Measurements from ENCODE around the gene CDH22. TPM values are rescaled to one million over a fixed set of nuclear protein-coding genes. Genes with fewer than 3 reads are reported as not detected.

The CDH22 gene
- total and polyA plus RNA-seq, 2 experiments from 2014 or later = 0.08 to 0.10 TPM

DNA sequence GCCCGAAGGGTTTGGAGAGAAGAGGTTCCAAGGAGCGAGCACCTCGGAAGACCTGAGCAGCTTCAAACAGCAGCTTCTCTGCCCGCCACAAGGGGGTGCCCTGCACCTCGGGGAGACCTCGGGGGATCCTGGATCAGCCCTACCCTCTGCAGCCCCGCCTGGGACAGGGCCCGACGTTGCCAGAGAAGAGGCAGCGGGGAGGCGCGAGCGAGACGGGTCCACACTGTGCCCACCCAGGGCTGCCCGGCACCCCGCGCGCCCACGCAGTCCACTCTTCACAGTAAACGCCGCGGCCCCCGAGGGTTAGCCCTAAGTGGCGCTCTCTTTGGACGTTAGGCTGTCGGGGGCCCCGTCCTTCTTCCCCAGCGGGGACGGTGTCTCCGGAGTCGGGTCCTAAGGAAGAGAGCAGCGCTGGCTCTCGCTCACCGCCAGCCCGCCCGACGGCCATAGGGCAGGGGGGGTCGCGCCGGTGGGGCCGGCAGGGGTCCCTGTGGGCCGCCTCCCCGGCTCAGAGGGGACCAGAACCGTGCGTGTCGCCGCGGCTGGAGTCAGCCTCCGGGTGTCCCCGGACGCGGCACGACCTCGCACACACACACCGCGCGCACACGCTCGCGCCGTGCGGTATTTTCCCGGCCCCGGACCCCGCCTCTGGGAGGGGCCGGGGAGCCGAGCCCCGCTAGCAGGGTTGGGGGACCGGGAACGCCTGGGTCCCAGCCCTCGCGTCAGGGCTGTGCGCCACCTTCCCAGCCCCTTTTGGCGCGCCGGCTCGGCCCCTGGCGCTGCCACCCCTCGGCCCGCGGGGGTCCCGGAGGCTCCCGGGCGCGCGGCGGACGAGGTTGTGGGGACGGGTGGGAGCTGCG is 929 bp downstream of the CDH22 start:
- H3K36me3 ChIP-seq (ENCODE audit: insufficient read depth) = no peaks in the 10 kb centered on the region
- peaks cover 63% of the 10 kb centered on the region for H3K27me3 Mint-ChIP-seq (ENCODE audit: insufficient read depth, low read depth, poor library complexity)
- H3K9me3 Mint-ChIP-seq = no peaks in the 10 kb centered on the region; the same call in 2 of the 3 replicates
- peaks cover 10% of the 10 kb centered on the region for H3K4me1 Mint-ChIP-seq
- peaks cover 9% of the 10 kb centered on the region; the same call in 1 of the 2 replicates for H4K20me1 ChIP-seq (replicated peaks; ENCODE audit: insufficient read depth)
- ATAC-seq (peak; percentile 88), DNase-seq (ENCODE audit: low spot score) (peak; percentile 92)
- H2AFZ ChIP-seq = peak overlapping the region; percentile 96
- H3K36me3 Mint-ChIP-seq (ENCODE audit: low read depth) = no peaks in the 10 kb centered on the region; the same call in 2 of the 3 replicates
- peak overlapping the region; percentile 37 for H3K4me3 Mint-ChIP-seq
- 0 out of 2 replicates have a peak, but pooled peaks cover 3% of the 10 kb centered on the region for H3F3A ChIP-seq (replicated peaks; ENCODE audit: low read depth)
- H3K79me2 ChIP-seq (replicated peaks; ENCODE audit: insufficient read depth) = no peaks in the 10 kb centered on the region
- peaks cover 11% of the 10 kb centered on the region; the same call in 1 of the 2 replicates for H3K4me1 ChIP-seq (ENCODE audit: insufficient read depth)
- no peaks in the 10 kb centered on the region for H3K9me2 ChIP-seq (ENCODE audit: insufficient read depth)
- no peak overlapping the region for H3K27ac ChIP-seq (ENCODE audit: low read depth)
- peaks cover 70% of the 10 kb centered on the region for H3K27me3 ChIP-seq (ENCODE audit: insufficient read depth)
- H3K4me3 ChIP-seq = peak overlapping the region; percentile 73
- H3K27ac Mint-ChIP-seq = no peak overlapping the region
- TF ChIP-seq STAT1 (IDR thresholded peaks at IDR 0.05; ENCODE audit: unreplicated experiment) = no peak
- TF ChIP-seq, protein P1, sequence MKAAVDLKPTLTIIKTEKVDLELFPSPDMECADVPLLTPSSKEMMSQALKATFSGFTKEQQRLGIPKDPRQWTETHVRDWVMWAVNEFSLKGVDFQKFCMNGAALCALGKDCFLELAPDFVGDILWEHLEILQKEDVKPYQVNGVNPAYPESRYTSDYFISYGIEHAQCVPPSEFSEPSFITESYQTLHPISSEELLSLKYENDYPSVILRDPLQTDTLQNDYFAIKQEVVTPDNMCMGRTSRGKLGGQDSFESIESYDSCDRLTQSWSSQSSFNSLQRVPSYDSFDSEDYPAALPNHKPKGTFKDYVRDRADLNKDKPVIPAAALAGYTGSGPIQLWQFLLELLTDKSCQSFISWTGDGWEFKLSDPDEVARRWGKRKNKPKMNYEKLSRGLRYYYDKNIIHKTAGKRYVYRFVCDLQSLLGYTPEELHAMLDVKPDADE (IDR thresholded peaks at IDR 0.05) = no peak
- TF ChIP-seq, protein P2, sequence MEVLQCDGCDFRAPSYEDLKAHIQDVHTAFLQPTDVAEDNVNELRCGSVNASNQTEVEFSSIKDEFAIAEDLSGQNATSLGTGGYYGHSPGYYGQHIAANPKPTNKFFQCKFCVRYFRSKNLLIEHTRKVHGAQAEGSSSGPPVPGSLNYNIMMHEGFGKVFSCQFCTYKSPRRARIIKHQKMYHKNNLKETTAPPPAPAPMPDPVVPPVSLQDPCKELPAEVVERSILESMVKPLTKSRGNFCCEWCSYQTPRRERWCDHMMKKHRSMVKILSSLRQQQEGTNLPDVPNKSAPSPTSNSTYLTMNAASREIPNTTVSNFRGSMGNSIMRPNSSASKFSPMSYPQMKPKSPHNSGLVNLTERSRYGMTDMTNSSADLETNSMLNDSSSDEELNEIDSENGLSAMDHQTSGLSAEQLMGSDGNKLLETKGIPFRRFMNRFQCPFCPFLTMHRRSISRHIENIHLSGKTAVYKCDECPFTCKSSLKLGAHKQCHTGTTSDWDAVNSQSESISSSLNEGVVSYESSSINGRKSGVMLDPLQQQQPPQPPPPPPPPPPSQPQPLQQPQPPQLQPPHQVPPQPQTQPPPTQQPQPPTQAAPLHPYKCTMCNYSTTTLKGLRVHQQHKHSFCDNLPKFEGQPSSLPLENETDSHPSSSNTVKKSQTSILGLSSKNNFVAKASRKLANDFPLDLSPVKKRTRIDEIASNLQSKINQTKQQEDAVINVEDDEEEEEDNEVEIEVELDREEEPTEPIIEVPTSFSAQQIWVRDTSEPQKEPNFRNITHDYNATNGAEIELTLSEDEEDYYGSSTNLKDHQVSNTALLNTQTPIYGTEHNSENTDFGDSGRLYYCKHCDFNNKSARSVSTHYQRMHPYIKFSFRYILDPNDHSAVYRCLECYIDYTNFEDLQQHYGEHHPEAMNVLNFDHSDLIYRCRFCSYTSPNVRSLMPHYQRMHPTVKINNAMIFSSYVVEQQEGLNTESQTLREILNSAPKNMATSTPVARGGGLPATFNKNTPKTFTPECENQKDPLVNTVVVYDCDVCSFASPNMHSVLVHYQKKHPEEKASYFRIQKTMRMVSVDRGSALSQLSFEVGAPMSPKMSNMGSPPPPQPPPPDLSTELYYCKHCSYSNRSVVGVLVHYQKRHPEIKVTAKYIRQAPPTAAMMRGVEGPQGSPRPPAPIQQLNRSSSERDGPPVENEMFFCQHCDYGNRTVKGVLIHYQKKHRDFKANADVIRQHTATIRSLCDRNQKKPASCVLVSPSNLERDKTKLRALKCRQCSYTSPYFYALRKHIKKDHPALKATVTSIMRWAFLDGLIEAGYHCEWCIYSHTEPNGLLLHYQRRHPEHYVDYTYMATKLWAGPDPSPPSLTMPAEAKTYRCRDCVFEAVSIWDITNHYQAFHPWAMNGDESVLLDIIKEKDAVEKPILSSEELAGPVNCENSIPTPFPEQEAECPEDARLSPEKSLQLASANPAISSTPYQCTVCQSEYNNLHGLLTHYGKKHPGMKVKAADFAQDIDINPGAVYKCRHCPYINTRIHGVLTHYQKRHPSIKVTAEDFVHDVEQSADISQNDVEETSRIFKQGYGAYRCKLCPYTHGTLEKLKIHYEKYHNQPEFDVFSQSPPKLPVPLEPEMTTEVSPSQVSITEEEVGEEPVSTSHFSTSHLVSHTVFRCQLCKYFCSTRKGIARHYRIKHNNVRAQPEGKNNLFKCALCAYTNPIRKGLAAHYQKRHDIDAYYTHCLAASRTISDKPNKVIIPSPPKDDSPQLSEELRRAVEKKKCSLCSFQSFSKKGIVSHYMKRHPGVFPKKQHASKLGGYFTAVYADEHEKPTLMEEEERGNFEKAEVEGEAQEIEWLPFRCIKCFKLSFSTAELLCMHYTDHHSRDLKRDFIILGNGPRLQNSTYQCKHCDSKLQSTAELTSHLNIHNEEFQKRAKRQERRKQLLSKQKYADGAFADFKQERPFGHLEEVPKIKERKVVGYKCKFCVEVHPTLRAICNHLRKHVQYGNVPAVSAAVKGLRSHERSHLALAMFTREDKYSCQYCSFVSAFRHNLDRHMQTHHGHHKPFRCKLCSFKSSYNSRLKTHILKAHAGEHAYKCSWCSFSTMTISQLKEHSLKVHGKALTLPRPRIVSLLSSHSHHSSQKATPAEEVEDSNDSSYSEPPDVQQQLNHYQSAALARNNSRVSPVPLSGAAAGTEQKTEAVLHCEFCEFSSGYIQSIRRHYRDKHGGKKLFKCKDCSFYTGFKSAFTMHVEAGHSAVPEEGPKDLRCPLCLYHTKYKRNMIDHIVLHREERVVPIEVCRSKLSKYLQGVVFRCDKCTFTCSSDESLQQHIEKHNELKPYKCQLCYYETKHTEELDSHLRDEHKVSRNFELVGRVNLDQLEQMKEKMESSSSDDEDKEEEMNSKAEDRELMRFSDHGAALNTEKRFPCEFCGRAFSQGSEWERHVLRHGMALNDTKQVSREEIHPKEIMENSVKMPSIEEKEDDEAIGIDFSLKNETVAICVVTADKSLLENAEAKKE (CRISPR knock-in tag; IDR thresholded peaks at IDR 0.05) = 0 out of 2 replicates have a peak, but pooled peaks have one; percentile 11
- TF ChIP-seq CREB1 (CRISPR knock-in tag; IDR thresholded peaks at IDR 0.05; ENCODE audit: low read depth) = peak; percentile 61; the same call in 1 of the 2 replicates
- TF ChIP-seq, protein P3, sequence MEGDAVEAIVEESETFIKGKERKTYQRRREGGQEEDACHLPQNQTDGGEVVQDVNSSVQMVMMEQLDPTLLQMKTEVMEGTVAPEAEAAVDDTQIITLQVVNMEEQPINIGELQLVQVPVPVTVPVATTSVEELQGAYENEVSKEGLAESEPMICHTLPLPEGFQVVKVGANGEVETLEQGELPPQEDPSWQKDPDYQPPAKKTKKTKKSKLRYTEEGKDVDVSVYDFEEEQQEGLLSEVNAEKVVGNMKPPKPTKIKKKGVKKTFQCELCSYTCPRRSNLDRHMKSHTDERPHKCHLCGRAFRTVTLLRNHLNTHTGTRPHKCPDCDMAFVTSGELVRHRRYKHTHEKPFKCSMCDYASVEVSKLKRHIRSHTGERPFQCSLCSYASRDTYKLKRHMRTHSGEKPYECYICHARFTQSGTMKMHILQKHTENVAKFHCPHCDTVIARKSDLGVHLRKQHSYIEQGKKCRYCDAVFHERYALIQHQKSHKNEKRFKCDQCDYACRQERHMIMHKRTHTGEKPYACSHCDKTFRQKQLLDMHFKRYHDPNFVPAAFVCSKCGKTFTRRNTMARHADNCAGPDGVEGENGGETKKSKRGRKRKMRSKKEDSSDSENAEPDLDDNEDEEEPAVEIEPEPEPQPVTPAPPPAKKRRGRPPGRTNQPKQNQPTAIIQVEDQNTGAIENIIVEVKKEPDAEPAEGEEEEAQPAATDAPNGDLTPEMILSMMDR (conservative IDR thresholded peaks at IDR 0.05; ENCODE audit: low read depth in 2 of 2) = peak; percentile 80 to 96
- peak; percentile 76 for TF ChIP-seq EZH2 (IDR thresholded peaks at IDR 0.05; ENCODE audit: low read depth, unreplicated experiment)
- H3K4me2 ChIP-seq = peak overlapping the region; percentile 90

Measured in GM23338 (cell line).